A549 (cell line): ENCODE data around the gene MAGI2. TPM values are rescaled to one million over a fixed set of nuclear protein-coding genes. Genes with fewer than 3 reads are reported as not detected.

Experiments
- ATAC-seq, 2 experiments: fragments of 200-7000 bp in 1 of 2; fragments of >200 bp in 1 of 2; cut with Nextera tagmentation in 1 of 2; cut with Tn5 transposase in 1 of 2; 3 replicates each; pipeline versions ENCODE4 v1.8.0 to v1.9.1; 2018 to 2020; ENCODE audit warnings: mild to moderate bottlenecking in 1 of 2, moderate library complexity in 1 of 2
- CTCF ChIA-PET: fragments of 300-600 bp; sonication (Branson Sonifier 250); formaldehyde crosslinking; extraction: SDS; loops from one replicate; lab custom pipeline; 2021; ENCODE audit warnings: antibody characterized with exemption, inconsistent platforms; lab: Yijun Ruan, JAX
- POLR2A ChIA-PET: fragments of 350-600 bp; formaldehyde crosslinking; extraction: SDS; loops from one replicate; lab custom pipeline; 2021; ENCODE audit warnings: antibody characterized with exemption, inconsistent platforms; lab: Yijun Ruan, JAX
- DNase-seq, 2 experiments: peaks; one replicate each; pipeline versions ENCODE4 v3.0.0 to v3.0.0-alpha.2; 2011 to 2016; ENCODE audit warnings: low read depth in 1 of 2, low spot score in 1 of 2
- FAIRE-seq: peaks from 2 replicates; lab custom pipeline; 2011; peaks lifted over from hg19 to GRCh38; lab: Jason Lieb, UNC
- H3K27ac ChIP-seq, 2 experiments: fragments of >200 bp; sonication (Bioruptor Twin); formaldehyde crosslinking; 3 replicates each; pipeline ENCODE4 v1.5.1; 2016 to 2017
- H3K4me1 ChIP-seq: fragments of >200 bp; sonication (Bioruptor Twin); formaldehyde crosslinking; 3 replicates; pipeline ENCODE4 v1.6.1; 2016
- H3K4me2 ChIP-seq: fragments of >200 bp; sonication (Bioruptor Twin); formaldehyde crosslinking; 3 replicates; pipeline ENCODE4 v1.6.1; 2016
- H3K4me3 ChIP-seq: fragments of >200 bp; sonication (Bioruptor Twin); formaldehyde crosslinking; 3 replicates; pipeline ENCODE4 v1.5.1; 2016
- H3K9me3 ChIP-seq: fragments of >200 bp; sonication (Bioruptor Twin); formaldehyde crosslinking; 3 replicates; pipeline ENCODE4 v1.6.1; 2016
- CBX8 ChIP-seq: fragments of 200-600 bp; sonication (generic); IDR thresholded peaks from 2 replicates; pipeline ENCODE4 v1.6.1; 2016
- CEBPB ChIP-seq, 2 experiments: fragments of >200 bp in 1 of 2; sonication (Bioruptor Twin) in 1 of 2; formaldehyde crosslinking in 1 of 2; IDR thresholded peaks; 2 replicates each; pipeline ENCODE4 v1.6.1; 2012 to 2016
- CHD2 ChIP-seq: fragments of 150-350 bp; IDR thresholded peaks from 2 replicates; pipeline ENCODE4 v1.6.1; 2014; ENCODE audit warnings: low read length; ENCODE audit not compliant: partially characterized antibody
- CTCF ChIP-seq: fragments of >200 bp; sonication (Bioruptor Twin); formaldehyde crosslinking; IDR thresholded peaks from 3 replicates; pipeline ENCODE4 v1.5.1; 2016
- EHF ChIP-seq: fragments of 250-450 bp; sonication (Bioruptor Pico); IDR thresholded peaks from 2 replicates; pipeline ENCODE4 v1.5.0; 2020; ENCODE audit warnings: mild to moderate bottlenecking
- FOSL2 ChIP-seq, 2 experiments: fragments of 450-650 bp in 1 of 2; fragments of >200 bp in 1 of 2; sonication (Bioruptor Twin) in 1 of 2; formaldehyde crosslinking; IDR thresholded peaks; 2 replicates each; pipeline versions ENCODE4 v1.5.0 to v1.6.1; 2016 to 2020; ENCODE audit warnings: mild to moderate bottlenecking in 1 of 2, moderate library complexity in 1 of 2
- GATA3 ChIP-seq: IDR thresholded peaks from 2 replicates; pipeline ENCODE4 v1.6.1; 2012; ENCODE audit warnings: borderline replicate concordance
- HDAC2 ChIP-seq: fragments of 200-600 bp; sonication (generic); IDR thresholded peaks from 2 replicates; pipeline ENCODE4 v1.6.1; 2016
- HEYL ChIP-seq: fragments of 250-450 bp; sonication (Bioruptor Pico); IDR thresholded peaks from 2 replicates; pipeline ENCODE4 v1.8.0; 2021; ENCODE audit warnings: mild to moderate bottlenecking, moderate library complexity
- HMGXB4 ChIP-seq: fragments of 250-450 bp; sonication (Bioruptor Pico); IDR thresholded peaks from 2 replicates; pipeline ENCODE4 v1.5.0; 2021; ENCODE audit warnings: mild to moderate bottlenecking, moderate library complexity, borderline replicate concordance
- HOXB13 ChIP-seq: fragments of 250-450 bp; sonication (Bioruptor Pico); IDR thresholded peaks from 2 replicates; pipeline ENCODE4 v1.5.0; 2020; ENCODE audit warnings: low read depth, mild to moderate bottlenecking, moderate library complexity
- KDM1A ChIP-seq: fragments of 200-600 bp; sonication (generic); IDR thresholded peaks from 2 replicates; pipeline ENCODE4 v1.6.1; 2016; ENCODE audit warnings: low read depth, mild to moderate bottlenecking
- MAFK ChIP-seq: fragments of 450-650 bp; IDR thresholded peaks from 2 replicates; pipeline ENCODE4 v1.6.1; 2014; ENCODE audit not compliant: partially characterized antibody
- MAZ ChIP-seq: fragments of 150-350 bp; IDR thresholded peaks from 2 replicates; pipeline ENCODE4 v1.6.1; 2014; ENCODE audit warnings: antibody characterized with exemption, low read depth, low read length, borderline replicate concordance
- POLR2AphosphoS2 ChIP-seq: conservative IDR thresholded peaks from 2 replicates; pipeline ENCODE4 v1.6.1; 2012; ENCODE audit warnings: low read length, improper control_type of control experiment, inconsistent platforms
- RAD21 ChIP-seq, 2 experiments: fragments of >200 bp in 1 of 2; sonication (Bioruptor Twin) in 1 of 2; formaldehyde crosslinking in 1 of 2; IDR thresholded peaks in 1 of 2; conservative IDR thresholded peaks in 1 of 2; 2 replicates in 1 of 2; 3 replicates in 1 of 2; pipeline ENCODE4 v1.6.1; 2012 to 2018; ENCODE audit warnings: inconsistent platforms in 1 of 2
- RFX5 ChIP-seq: fragments of 450-650 bp; IDR thresholded peaks from 2 replicates; pipeline ENCODE4 v1.7.1; 2014; ENCODE audit warnings: antibody characterized with exemption, mild to moderate bottlenecking, moderate library complexity
- TFCP2L1 ChIP-seq: fragments of 250-450 bp; sonication (Bioruptor Pico); IDR thresholded peaks from 2 replicates; pipeline ENCODE4 v1.5.0; 2021; ENCODE audit warnings: mild to moderate bottlenecking
- TP53 ChIP-seq: fragments of 250-450 bp; sonication (Bioruptor Pico); IDR thresholded peaks from 2 replicates; pipeline ENCODE4 v1.5.0; 2021; ENCODE audit warnings: mild to moderate bottlenecking, moderate library complexity
- ZFP36 ChIP-seq: fragments of 450-650 bp; IDR thresholded peaks from 2 replicates; pipeline ENCODE4 v1.6.1; 2014; ENCODE audit warnings: borderline replicate concordance; ENCODE audit not compliant: partially characterized antibody
- WGBS: methylation state at CpG from one replicate; pipeline ENCODE4 v1.1.6; 2017; ENCODE audit errors: missing lambda C conversion rate; 5-methylcytosine and 5-hydroxymethylcytosine counted together
- polyA plus RNA-seq, 4 experiments: library from polyadenylated mRNA; depleted of rRNA in 3 of 4; stranded (reverse); fragments of >200 nt; fragmentation: RNase III in 1 of 4; extraction: RNeasy Plus Mini Kit Qiagen cat#74134 plus additional on column Dnase treatment in 1 of 4; gene quantifications; 2 replicates in 3 of 4; 3 replicates in 1 of 4; pipeline ENCODE4 v1.2.3, GENCODE V29; 2011 to 2017
- TF ChIP-seq, protein P1 (sequence below): fragments of 200-600 bp; sonication (generic); IDR thresholded peaks from 2 replicates; pipeline ENCODE4 v1.6.1; 2016; ENCODE audit warnings: antibody characterized with exemption, mild to moderate bottlenecking, moderate library complexity
- TF ChIP-seq, protein P2 (sequence below): fragments of >200 bp; sonication (Bioruptor Twin); formaldehyde crosslinking; IDR thresholded peaks from 3 replicates; pipeline ENCODE4 v1.6.1; 2016

The MAGI2 gene
- polyA plus RNA-seq, 2 of the 4 experiments (the other 2 are of a cell fraction) = 0.48 to 0.81 TPM

DNA sequence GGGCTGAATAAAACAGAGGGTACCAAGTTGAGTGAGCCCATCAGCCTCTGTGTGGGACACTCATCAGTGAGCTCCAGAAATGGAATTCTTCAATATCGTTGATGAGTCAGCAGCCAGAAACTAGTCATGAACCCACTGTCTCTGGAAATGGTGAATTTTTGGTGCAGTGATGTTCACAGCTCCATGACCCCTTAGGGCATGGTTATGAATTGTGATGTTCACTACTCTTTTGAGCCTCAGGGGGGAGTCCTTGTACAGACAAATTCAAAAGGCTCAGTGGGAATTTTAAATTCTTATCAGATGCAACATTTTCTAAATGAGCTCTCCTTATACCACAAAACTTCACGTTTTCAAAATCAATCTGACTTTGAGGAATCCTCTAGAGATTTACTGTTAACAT, 1319.2 kb downstream of the MAGI2 start (continued):
- TF ChIP-seq CTCF = peak; percentile 37
- TF ChIP-seq, protein P1, sequence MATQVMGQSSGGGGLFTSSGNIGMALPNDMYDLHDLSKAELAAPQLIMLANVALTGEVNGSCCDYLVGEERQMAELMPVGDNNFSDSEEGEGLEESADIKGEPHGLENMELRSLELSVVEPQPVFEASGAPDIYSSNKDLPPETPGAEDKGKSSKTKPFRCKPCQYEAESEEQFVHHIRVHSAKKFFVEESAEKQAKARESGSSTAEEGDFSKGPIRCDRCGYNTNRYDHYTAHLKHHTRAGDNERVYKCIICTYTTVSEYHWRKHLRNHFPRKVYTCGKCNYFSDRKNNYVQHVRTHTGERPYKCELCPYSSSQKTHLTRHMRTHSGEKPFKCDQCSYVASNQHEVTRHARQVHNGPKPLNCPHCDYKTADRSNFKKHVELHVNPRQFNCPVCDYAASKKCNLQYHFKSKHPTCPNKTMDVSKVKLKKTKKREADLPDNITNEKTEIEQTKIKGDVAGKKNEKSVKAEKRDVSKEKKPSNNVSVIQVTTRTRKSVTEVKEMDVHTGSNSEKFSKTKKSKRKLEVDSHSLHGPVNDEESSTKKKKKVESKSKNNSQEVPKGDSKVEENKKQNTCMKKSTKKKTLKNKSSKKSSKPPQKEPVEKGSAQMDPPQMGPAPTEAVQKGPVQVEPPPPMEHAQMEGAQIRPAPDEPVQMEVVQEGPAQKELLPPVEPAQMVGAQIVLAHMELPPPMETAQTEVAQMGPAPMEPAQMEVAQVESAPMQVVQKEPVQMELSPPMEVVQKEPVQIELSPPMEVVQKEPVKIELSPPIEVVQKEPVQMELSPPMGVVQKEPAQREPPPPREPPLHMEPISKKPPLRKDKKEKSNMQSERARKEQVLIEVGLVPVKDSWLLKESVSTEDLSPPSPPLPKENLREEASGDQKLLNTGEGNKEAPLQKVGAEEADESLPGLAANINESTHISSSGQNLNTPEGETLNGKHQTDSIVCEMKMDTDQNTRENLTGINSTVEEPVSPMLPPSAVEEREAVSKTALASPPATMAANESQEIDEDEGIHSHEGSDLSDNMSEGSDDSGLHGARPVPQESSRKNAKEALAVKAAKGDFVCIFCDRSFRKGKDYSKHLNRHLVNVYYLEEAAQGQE = no peak
- no peak for TF ChIP-seq CHD2
- TF ChIP-seq CEBPB (IDR thresholded peaks at IDR 0.05) = no peak
- TF ChIP-seq FOSL2 (IDR thresholded peaks at IDR 0.05) = no peak
- no peak for TF ChIP-seq FOSL2 (CRISPR knock-in tag; IDR thresholded peaks at IDR 0.05)

- DNase-seq = no peak
- Histone ChIP-seq H3K9me3 (no peaks in the 10 kb centered on the region), H3K4me2 (no peak overlapping the region), H3K27ac (no peak overlapping the region), H3K4me3 (no peak overlapping the region), H3K4me1 (peaks cover 1% of the 10 kb centered on the region; the same call in 2 of the 3 replicates)
- WGBS = 12% methylated on average over 5 of the region's 5 CpGs
- POLR2A ChIA-PET = no interaction called here
- TF ChIP-seq POLR2AphosphoS2 = no peak
- no peak for TF ChIP-seq HDAC2
- TF ChIP-seq EHF = no peak
- FAIRE-seq = no peak
- CTCF ChIA-PET = no interaction called here
- no peak for ATAC-seq
Observed at GRCh38 chr7:78130446-78131215, 1322.8 kb downstream of the MAGI2 start.

- ATAC-seq (no peak), FAIRE-seq (no peak), DNase-seq (no peak)
- Histone ChIP-seq H3K4me3 (no peak overlapping the region), H3K4me1 (peaks cover 4% of the 10 kb centered on the region; the same call in 2 of the 3 replicates), H3K27ac (no peak overlapping the region), H3K4me2 (no peak overlapping the region), H3K9me3 (no peaks in the 10 kb centered on the region)
- WGBS = 54% methylated on average over 4 of the region's 4 CpGs
- POLR2A ChIA-PET = no interaction called here
- CTCF ChIA-PET = interaction anchor here (1.2 kb wide), 1 partner anchor 110 kb away, joined by 3 read pairs; no protein-coding TSS in a partner anchor
- TF ChIP-seq HEYL (no peak), HDAC2 (no peak), TP53 (CRISPR knock-in tag) (no peak), TFCP2L1 (CRISPR knock-in tag) (no peak), KDM1A (no peak), HMGXB4 (CRISPR knock-in tag) (no peak), GATA3 (no peak), MAFK (no peak), HOXB13 (no peak), RAD21 (conservative IDR thresholded peaks at IDR 0.05 in 1 of 2, IDR thresholded peaks at IDR 0.05 in 1 of 2) (no peak), RFX5 (no peak), MAZ (no peak), CBX8 (no peak), ZFP36 (no peak)
- TF ChIP-seq, protein P1 = no peak
- TF ChIP-seq, protein P2, sequence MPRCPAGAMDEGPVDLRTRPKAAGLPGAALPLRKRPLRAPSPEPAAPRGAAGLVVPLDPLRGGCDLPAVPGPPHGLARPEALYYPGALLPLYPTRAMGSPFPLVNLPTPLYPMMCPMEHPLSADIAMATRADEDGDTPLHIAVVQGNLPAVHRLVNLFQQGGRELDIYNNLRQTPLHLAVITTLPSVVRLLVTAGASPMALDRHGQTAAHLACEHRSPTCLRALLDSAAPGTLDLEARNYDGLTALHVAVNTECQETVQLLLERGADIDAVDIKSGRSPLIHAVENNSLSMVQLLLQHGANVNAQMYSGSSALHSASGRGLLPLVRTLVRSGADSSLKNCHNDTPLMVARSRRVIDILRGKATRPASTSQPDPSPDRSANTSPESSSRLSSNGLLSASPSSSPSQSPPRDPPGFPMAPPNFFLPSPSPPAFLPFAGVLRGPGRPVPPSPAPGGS = no peak
Observed at GRCh38 chr7:78129865-78130264, 1323.6 kb downstream of the MAGI2 start.
